Fibroblast of skin of left biceps (primary cell): ENCODE results near the gene MAP3K13.
"Not testable (repeated sequence)": the region's sequence is repeated elsewhere in the genome, so short reads cannot be mapped to it uniquely, and the experiment has no call there.

Experiments
- DNase-seq, 2 experiments: peaks; one replicate each; pipeline ENCODE4 v3.0.0-alpha.2; 2013; ENCODE audit warnings: low read depth in 2 of 2

The MAP3K13 gene

DNA sequence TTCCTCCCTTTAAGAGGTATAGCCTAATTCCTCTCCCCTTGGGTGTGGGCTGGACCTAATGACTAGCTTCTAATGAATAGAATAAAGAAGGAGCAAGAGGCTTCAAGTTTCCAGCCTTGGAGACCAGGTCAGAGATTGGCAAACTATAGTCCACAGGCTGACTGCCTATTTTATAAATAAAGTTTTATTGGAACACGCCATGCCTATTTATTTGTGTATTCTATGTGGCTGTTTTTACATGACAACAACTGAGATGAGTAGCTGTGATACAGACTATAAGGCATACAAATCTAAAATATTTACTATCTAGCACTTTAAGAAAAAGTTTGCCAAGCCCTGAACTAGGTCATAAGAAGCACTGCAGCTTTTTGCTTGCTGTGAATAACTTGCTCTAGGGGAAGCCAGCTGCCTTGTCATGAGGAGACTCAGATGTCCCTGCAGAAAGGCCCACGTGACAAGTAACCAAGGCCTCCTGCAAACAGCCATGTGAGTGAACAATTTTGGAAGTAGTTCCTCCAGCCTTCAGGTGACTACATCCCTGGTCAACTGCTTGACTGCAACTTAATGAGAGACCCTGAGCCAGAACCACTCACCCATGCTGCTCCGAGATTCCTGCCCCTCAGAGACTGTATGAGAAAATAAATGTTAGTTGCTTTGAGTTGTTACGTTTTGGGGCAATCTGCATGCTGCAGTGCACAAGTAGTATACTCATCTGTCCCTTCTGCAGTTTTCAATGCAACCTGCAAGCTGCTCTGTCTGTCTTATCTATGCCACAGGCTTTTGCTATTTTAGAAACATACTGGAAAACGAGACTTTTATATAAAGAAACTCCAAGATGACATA lies 21.1 kb upstream of the MAP3K13 start:
- no peak for DNase-seq

DNA sequence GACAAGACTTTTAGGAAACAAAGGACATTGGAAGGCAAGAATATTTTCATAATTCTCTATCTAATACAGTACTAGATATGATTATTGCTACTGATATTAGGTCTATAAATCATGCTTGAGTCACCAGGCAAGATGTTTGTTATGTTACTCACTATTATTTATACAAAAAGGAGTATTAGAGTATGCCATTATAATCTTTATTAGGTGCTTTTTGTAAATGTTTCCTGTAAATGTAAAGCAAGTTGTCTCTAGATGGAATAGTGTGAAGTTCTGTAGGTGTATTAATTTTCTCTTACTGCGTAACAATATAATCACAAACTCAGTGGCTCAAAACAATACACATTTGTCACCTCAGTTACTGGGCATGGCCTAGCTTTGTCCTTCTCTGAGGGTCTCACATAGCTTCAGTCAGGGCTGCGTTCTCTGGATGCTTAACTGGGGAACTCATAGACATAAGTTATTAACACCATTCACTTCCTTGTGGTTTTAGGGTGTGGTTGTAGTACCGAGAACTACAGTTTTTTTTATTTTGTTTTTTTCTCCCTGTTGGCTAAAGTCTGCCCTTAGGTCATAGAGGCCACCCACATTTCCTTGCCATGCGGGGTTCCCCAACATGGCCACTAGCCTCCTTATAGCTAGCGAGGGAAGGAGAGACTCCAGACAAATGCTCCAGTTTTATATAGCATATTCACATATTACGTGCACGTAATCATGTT lies 20.3 kb upstream of the MAP3K13 start:
- no peak for DNase-seq

DNA sequence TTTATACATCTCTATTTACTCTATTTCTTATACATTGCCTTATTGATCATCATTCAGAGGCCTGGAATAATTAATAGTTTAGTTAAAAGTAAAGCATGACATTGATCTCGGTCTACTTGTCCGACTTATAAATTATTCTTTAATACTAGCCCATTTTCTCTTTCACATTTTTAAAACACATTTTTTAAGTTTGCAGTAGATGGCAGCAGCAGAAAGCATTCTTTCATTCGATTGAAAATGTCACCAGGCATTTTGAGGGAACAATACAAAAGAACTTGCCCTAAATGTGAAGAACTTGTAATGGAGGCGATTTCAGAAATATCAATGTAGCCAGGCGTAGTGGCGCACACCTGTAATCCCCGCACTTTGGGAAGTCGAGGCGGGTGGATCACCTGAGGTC lies 15.5 kb upstream of the MAP3K13 start:
- DNase-seq: no peak

DNA sequence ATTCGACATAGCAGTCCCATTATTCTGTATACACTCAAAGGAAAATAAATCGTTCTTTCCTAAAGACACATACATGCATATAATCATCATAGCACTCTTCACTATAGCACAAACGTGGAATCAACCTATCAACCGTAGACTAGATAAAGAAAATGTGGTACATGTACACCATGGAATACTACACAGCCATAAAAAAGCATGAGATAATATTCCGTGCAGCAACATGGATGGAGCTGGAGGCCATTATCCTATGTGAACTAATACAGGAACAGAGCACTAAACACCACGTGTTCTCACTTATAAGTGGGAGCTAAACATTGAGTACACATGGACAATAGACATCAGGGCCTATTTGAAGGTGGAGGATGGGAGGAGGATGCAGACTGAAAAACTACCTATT lies 12.1 kb upstream of the MAP3K13 start:
- no peak for DNase-seq

DNA sequence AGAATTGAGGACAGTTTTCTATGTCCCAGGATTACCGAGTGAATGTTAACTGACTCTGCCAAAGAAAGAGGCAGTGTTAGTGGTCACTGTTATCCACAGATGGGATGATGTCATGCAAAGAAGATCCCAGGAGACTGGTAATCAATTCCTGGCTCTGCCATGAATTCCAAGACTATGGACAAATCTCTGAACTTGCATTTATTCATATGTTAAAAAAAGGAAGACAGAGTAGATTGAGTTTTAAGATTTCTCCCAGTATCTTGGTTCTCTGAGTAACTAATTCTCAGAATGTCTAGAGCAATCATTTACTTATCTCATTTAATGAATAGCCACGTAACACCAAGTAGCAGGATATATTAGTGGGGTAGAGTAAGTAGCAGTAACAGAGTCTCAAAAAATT lies 11.5 kb upstream of the MAP3K13 start:
- DNase-seq: no peak

DNA sequence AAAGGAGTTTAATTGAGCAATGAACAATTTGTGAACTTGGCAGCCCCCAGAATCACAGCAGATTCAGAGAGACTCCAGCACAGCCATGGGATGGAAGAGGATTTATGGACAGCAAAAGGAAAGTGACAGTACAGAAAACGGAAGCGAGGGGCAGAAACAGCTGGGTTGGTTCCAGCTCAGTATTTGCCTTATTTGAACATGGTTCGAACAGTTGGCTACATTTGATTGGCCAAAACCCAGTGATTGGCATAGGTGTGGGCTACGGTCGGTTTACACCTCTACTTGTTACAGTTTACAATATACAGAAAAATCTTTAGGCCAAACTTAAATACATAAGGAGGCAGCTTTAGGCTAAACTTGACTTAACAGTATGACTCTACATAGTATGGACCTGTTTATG lies 9.7 kb upstream of the MAP3K13 start:
- no peak for DNase-seq

DNA sequence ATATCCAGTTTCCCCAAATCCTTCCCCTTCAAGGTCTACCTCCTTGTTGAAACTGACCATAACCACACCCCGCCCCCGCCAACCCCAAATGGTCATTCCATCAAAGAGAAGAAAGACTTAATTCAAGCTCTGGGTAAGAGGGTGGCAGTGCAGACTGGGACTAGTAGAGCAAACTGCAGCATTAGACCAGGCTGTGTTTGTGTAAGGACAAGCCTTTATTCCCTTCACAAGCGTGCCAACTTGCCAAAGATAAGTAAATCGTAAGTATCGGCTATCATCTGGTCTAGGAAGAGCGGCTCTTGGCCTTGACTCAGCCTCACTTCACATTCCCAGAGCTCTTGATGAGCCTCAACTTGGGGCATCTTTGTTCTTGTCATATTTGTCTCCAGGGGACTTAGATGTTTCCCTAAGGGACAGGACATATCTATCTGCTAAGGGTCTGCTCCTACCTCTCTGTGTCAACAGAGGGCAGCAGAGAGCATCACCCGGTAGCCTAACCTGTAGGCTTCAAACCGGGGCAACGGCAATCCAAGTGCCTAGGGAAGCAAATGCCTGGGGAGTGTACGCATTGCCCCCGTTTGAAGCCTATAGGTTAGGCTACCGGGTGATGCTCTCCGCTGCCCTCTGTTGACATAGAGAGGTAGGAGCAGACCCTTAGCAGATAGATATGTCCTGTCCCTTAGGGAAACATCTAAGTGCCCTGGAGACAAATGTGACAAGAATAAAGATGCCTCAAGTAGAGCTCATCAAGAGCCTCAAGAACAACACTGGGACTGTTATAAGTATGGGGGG lies 8.9 kb upstream of the MAP3K13 start:
- DNase-seq: no peak

DNA sequence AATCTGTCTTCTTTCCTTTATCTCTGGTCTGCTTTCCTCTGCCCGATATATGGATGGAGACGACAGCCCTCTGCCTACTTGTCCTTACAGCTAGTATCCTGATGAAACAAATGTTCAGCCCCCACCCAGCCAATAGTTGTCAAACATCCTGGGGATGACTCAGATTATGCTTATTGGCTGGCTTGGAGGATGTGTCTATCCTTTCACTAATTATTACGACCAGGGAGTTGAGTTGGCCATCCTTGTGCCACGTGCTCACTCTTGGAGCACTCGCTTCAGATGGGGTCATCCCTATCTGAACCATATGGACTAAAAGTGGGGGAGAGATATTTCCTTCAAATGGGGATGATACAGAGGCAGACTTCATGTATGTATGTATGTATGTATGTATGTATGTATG lies 6.4 kb upstream of the MAP3K13 start:
- no peak for DNase-seq

DNA sequence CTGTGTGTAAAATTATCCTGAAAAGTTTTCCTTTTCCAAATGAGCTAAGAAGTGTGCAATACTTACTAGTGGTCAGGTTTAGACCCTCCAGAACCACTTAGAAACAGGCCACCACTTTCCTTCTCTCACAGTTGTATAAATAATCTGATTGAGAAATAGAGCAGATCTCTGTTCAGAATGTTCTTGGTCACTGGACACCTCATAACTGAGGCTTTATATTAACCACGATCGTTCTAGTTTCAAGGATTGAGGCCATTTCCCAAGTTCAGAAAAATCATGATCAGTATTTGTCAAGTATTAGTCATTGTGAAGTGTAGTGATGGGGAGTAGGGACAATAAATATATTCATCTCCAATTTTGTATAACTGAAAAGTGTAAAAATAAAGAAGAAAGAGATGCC lies 1.0 kb upstream of the MAP3K13 start:
- DNase-seq: no peak

DNA sequence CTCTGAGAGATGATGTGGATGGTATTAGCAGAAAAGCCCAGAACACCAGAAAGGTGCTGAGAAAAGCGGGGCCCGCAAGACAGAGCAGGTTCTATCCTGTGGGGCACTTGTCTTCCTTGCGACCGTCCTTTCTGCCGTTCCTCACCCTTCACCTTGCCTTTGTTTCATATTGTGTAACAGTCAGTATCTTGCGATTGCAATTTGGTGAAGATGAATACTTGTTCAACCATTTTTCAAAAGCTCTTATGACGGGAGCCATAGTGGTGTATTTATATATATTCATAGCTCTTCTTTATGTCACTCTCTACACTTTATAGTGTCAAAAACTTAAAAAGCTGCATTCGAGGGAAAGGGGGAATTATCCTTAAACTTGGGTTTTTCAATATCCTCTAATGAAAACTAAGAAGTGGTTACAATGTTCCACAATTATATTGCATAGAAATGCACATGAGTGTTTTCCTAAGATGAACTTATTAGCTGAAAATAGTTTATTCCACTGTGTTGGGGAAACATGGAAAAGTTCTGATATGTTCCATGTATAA lies 797 bp downstream of the MAP3K13 start:
- DNase-seq: no peak

DNA sequence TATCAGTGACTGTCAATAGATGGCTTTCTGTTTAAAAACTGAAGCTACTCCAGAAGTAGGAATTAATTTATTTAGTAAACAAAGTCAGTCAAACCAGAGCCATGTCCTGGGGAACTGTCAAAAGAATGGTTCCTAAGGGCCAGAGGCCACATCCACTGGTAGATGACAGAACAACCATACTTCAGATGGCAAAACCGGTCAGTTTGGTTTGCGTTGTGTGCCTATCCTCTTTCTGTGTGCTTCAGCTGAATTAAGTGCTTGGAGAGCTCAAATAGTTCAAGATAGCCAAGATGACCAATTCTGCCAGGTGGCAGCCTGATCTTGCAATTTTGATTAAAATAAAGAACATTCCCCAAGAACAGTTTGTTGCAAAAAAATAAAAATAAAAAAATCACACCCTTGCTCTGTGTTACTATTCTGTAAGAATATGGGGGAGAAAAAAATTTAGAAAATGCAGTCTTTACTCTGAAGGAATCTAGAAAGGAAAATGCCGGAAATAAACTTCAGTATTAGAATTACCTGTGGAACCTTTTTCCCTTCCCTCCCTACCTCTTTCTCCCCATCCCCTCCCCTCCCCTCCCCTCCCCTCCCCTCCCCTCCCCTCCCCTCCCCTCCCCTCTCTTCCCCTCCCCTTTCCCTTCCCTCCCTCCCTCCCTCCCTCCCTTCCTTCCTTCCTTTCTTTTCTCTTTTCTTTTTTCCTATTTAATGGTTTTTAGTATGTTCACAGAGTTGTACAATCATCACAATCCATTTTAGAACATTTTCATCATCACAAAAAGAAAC lies 2.5 kb downstream of the MAP3K13 start:
- DNase-seq: no peak

DNA sequence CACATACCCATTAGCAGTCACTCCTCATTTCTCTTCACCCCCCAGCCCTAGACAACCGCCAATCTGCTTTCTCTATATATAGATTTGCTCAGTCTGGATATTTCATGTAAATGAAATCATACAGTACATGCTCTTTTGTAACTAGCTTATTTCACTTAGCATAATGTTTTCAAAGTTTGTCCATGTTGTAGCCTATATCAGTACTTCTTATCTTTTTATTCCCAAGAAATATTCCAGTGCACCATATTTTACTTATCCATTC lies 3.1 kb downstream of the MAP3K13 start:
- DNase-seq: no peak

DNA sequence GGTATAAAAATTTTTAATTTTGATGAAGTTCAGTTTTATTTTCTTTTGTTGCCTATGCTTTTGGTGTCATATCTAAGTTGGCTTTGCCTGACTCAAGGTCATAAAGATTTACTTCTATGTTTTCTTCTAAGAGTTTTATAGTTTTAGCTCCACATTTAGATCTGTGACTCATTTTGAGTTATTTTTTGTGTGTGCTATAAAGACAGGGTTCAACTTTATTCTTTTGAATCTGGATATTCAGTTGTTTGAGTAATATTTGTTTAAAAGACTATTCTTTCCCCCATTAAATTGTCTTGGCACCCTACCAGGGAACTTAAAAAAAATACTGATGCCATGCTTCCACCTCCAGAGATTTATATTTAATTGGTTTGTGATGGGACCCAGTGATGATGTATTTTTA lies 4.0 kb downstream of the MAP3K13 start:
- DNase-seq: no peak

DNA sequence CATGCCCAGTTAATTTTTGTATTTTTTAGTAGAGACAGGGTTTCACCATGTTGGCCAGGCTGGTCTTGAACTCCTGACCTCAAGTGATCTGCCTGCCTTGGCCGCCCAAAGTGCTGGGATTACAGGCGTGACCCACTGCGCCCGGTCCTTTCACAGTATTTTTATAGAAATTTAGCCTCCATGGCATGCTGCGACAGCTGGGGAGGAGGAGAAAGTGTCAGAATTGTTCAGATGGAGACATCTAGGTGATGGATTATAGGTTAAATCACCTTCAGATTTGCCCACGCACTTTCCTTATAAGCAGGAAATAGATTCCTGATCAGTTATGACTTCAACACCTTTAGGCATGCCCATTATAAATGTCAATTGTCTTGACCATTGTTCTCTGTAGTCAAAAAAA lies 7.4 kb downstream of the MAP3K13 start:
- DNase-seq: not testable (repeated sequence)

DNA sequence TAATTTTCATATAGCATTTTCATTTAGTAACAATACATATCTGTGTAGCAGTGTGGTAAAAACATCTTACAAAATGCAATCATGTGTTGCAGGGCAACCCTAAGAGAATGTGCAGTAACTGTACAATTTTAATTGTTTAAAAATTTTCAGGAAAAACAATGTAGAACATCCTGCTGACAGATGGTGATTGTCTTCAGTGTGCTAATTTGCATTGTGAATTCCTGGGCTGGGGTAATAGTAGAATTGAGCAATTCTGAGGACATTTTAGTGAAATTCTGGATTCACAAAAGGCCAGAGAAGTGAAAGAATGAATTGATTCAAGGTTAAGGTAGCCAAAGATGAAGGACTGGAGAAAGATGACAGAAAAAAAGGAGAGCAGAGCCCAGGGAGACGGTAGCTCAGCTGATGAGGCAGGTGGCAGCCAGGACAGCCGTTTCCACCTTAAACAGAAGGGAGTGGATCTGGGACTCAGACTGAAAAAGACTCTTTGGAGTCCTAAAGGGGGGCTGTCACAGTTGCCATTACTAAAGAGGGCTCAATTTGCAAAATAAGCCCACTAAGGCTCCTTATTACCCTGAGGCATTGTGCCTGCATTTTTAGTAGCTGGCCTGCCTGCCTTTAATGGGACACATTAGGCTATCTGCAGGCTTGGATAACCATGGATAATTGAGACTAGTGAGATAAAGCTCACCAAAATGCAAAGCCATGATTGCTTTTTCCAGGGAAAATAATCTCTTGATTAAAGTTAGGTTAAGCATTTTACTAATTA lies 8.6 kb downstream of the MAP3K13 start:
- DNase-seq: no peak

DNA sequence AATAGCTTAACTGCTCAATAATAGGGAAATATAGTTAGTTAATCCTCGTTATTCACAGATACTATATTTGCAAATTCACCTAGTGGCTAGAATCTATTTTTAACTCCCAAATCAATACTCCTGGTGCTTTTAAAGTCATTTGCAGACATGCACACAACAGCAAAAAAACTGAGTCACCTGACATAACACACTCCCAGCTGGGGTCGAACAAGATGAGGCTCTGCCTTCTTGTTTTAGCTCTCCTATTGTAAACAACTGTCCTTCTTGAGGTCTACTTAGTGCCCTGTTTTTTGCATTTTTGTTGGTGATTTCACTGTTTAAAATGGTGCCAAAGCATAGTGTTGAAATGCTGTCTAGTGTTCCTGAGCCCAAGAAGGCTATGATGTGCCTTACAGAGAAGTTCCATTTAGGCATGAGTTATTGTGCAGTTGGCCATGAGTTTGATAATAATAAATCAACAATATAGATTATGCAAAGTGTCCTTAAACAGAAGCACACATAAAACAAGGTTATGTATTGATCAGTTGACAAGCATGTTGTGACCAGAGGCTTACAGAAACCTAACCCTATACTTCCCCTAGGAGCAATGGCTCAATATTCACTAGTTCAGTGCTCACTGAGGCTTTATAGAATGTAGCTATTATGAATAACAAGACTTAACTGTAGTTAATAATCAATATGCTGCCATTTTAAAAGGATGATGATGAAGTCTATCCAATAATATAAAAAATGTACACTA lies 18.6 kb downstream of the MAP3K13 start:
- no peak for DNase-seq

DNA sequence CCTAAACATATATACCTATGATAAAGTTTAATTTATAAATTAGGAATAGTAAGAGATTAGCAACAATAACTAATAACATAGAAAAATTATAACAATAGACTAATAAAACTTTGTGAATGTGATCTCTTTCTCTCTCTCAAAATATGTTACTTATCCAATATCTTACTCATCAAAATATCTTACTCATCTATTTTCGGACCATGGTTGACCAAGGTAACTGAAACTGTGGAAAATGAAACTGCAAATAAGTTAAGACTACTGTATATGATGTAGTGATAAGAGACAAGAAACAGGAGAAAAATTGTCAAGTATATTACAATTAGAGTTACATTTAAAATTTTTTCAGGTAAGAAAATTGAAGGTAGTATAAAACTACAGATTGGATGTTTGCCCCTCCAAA lies 19.2 kb downstream of the MAP3K13 start:
- DNase-seq: no peak

DNA sequence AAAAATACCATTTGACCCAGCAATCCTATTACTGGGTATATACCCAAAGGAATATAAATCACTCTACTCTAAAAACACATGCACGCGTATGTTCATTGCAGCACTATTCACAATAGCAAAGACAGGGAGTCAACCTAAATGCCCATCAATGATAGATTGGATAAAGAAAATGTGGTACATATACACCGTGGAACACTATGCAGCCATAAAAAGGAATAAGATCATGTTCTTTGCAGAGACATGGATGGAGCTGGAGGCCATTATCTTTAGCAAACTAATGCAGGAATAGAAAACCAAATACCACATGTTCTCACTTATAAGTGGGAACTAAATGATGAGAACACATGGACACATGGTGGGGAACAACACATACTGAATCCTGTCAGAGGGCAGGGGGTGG lies 23.6 kb downstream of the MAP3K13 start:
- not testable (repeated sequence) for DNase-seq

DNA sequence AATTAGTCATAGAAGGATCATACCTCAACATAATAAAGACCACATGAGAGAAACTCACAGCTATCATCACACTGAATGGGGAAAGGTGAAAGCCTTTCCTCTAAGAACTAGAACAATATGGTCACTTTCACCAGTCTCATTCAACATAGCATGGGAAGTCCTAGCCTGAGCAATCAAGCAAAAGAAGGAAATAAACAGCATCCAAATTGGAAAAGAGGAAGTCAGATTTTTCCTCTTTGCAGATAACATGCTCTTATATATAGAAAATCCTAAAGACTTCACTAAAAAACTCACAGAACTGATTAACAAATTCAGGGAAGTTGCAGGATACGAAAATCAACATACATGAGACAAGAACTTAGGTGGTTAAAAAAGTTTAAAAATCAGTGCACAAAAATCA lies 24.7 kb downstream of the MAP3K13 start:
- no peak for DNase-seq

DNA sequence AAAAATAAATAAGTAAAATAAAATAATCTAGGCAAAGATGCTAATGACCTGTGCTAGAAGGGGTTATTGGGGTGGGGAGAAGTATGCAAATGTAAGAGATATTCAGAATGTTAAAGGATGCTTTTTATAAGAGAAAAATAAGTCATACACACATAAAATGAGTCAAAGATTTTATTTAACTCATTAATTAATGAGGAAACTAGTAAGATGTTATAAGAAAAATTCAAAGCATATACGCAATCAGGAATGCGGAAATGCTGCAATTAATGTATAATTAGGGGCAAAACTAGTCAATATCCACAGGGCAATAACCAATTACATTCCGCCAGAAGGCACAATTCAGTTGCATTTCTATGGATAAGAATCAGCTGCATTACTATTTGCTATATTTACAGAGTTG lies 30.1 kb downstream of the MAP3K13 start:
- DNase-seq: no peak
